ENCODE results near the gene ZNF444. TPM values are rescaled to one million over a fixed set of nuclear protein-coding genes. Genes with fewer than 3 reads are reported as not detected.

ZNF444 gene
- total RNA-seq, 1 donor from 2014 or later, result 40.2 TPM

- no peak for DNase-seq (ENCODE audit: low read depth)
- no peak for TF ChIP-seq CTCF (conservative IDR thresholded peaks at IDR 0.05; ENCODE audit: low read depth, low read length)
- H3K4me3 ChIP-seq (ENCODE audit: low read depth, low read length), result peak overlapping the region; percentile 75
Measured at GRCh38 chr19:56118666-56119581, 22.2 kb upstream of the ZNF444 start.

GRCh38 chr19:56119582-56119978 lies 21.5 kb upstream of the ZNF444 start:
- H3K4me3 ChIP-seq (ENCODE audit: low read depth, low read length), result peak overlapping the region; percentile 75
- TF ChIP-seq CTCF (conservative IDR thresholded peaks at IDR 0.05; ENCODE audit: low read depth, low read length), result no peak
- no peak for DNase-seq (ENCODE audit: low read depth)

- no peak for TF ChIP-seq CTCF (conservative IDR thresholded peaks at IDR 0.05; ENCODE audit: low read depth, low read length)
- H3K4me3 ChIP-seq (ENCODE audit: low read depth, low read length), result peak overlapping the region; percentile 75
- no peak for DNase-seq (ENCODE audit: low read depth)
Measured at GRCh38 chr19:56120002-56120370, 21.1 kb upstream of the ZNF444 start.

GRCh38 chr19:56120371-56121179 lies 20.5 kb upstream of the ZNF444 start:
- no peak for DNase-seq (ENCODE audit: low read depth)
- H3K4me3 ChIP-seq (ENCODE audit: low read depth, low read length), result peak overlapping the region; percentile 75
- no peak for TF ChIP-seq CTCF (conservative IDR thresholded peaks at IDR 0.05; ENCODE audit: low read depth, low read length)

GRCh38 chr19:56121180-56122167 lies 19.6 kb upstream of the ZNF444 start, which contains the start of gene ZNF787:
Gene ZNF787, minus strand, starts transcription at chr19:56121295. Its CDS starts 18,078 bp downstream, at chr19:56103217.
- DNase-seq (ENCODE audit: low read depth), result no peak
- H3K4me3 ChIP-seq (ENCODE audit: low read depth, low read length), result peak within 1 kb of the TSS; percentile 75

More at GRCh38 chr19:56121180-56122167, 19.6 kb upstream of the ZNF444 start, which contains the start of gene ZNF787:
- no peak for TF ChIP-seq CTCF (conservative IDR thresholded peaks at IDR 0.05; ENCODE audit: low read depth, low read length)
